Suprapubic skin (tissue), 4 donors: ENCODE measurements around the gene ZNF358. TPM values are rescaled to one million over a fixed set of nuclear protein-coding genes. Genes with fewer than 3 reads are reported as not detected.

ENCODE experiments used
- DNase-seq, 2 donors: peaks; one replicate each; pipeline ENCODE4 v3.0.0-alpha.2; 2019; ENCODE audit warnings: low spot score in 2 of 2
- H3K27ac ChIP-seq: fragments of 200-600 bp; sonication (generic); one replicate; pipeline ENCODE4 v1.5.1; 2019
- H3K27me3 ChIP-seq: fragments of 200-600 bp; sonication (generic); one replicate; pipeline ENCODE4 v1.5.1; 2019
- H3K36me3 ChIP-seq: fragments of 200-600 bp; sonication (generic); one replicate; pipeline ENCODE4 v1.5.1; 2019
- H3K4me1 ChIP-seq: fragments of 200-600 bp; sonication (generic); one replicate; pipeline ENCODE4 v1.5.1; 2019
- H3K4me3 ChIP-seq: fragments of 200-600 bp; sonication (generic); one replicate; pipeline ENCODE4 v1.5.1; 2019; ENCODE audit warnings: mild to moderate bottlenecking
- H3K9me3 ChIP-seq: fragments of 200-600 bp; sonication (generic); one replicate; pipeline ENCODE4 v1.5.1; 2019
- EP300 ChIP-seq: sonication (generic); formaldehyde crosslinking; IDR thresholded peaks from one replicate; pipeline ENCODE4 v1.6.1; 2017; ENCODE audit warnings: antibody characterized with exemption
- POLR2A ChIP-seq, 2 donors: fragments of 450-650 bp; IDR thresholded peaks; one replicate each; pipeline ENCODE4 v1.6.1; 2017; ENCODE audit warnings: antibody characterized with exemption in 2 of 2, mild to moderate bottlenecking in 2 of 2, moderate library complexity in 2 of 2
- POLR2AphosphoS5 ChIP-seq, 3 donors: sonication (generic); formaldehyde crosslinking; IDR thresholded peaks; one replicate each; pipeline ENCODE4 v1.6.1; 2017; ENCODE audit warnings: antibody characterized with exemption in 3 of 3
- WGBS: methylation state at CpG from one replicate; pipeline ENCODE4 v1.1.5; 2018; 5-methylcytosine and 5-hydroxymethylcytosine counted together
- total RNA-seq, 4 donors: library from RNA; depleted of rRNA; stranded (reverse); fragments of >200 nt; gene quantifications; one replicate each; pipeline ENCODE4 v1.1.0, GENCODE V29; 2016
- TF ChIP-seq, protein P1 (sequence below), 2 donors: fragments of 200-600 bp in 1 of 2; fragments of 450-650 bp in 1 of 2; sonication (generic) in 1 of 2; IDR thresholded peaks; one replicate each; pipeline ENCODE4 v1.5.1; 2016 to 2019; ENCODE audit warnings: antibody characterized with exemption in 2 of 2, mild to moderate bottlenecking in 1 of 2, moderate library complexity in 1 of 2

Gene ZNF358
- total RNA-seq, 4 donors from 2014 or later = 28.7 to 48.5 (median 39.5) TPM

- Histone ChIP-seq H3K27me3 (no peaks in the 10 kb centered on the region), H3K27ac (no peak overlapping the region), H3K4me3 (no peak overlapping the region), H3K4me1 (no peaks in the 10 kb centered on the region), H3K36me3 (peaks cover 39% of the 10 kb centered on the region), H3K9me3 (no peaks in the 10 kb centered on the region)
- 64% methylated on average over 14 of the region's 16 CpGs for WGBS
- DNase-seq = no peak
- no peak for TF ChIP-seq EP300
- no peak for TF ChIP-seq POLR2AphosphoS5 (IDR thresholded peaks at IDR 0.05)
- no peak for TF ChIP-seq POLR2A (IDR thresholded peaks at IDR 0.05)
- TF ChIP-seq, protein P1, sequence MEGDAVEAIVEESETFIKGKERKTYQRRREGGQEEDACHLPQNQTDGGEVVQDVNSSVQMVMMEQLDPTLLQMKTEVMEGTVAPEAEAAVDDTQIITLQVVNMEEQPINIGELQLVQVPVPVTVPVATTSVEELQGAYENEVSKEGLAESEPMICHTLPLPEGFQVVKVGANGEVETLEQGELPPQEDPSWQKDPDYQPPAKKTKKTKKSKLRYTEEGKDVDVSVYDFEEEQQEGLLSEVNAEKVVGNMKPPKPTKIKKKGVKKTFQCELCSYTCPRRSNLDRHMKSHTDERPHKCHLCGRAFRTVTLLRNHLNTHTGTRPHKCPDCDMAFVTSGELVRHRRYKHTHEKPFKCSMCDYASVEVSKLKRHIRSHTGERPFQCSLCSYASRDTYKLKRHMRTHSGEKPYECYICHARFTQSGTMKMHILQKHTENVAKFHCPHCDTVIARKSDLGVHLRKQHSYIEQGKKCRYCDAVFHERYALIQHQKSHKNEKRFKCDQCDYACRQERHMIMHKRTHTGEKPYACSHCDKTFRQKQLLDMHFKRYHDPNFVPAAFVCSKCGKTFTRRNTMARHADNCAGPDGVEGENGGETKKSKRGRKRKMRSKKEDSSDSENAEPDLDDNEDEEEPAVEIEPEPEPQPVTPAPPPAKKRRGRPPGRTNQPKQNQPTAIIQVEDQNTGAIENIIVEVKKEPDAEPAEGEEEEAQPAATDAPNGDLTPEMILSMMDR (IDR thresholded peaks at IDR 0.05) = no peak
These were observed 46.9 kb downstream of the ZNF358 start for GRCh38 chr19:7562646-7563393.

DNA sequence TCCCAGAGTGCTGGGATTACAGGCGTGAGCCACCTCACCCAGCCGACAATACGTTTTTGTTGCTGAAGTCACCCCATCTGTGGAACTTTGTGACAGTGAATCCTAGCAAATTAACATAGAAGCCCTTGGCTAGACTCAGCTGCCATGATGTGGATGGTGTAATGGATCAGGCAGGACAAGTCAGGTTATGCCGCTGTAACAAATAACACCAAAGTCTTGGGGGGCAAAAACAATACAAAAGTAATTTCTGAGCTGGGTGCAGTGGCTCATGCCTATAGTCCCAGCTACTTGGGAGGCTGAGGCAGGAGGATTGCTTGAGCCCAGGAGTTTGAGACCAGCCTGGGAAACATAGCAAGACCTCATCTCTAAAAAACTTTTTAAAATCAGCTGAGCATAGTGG lies 49.0 kb downstream of the ZNF358 start:
- H3K9me3 ChIP-seq = no peaks in the 10 kb centered on the region
- DNase-seq = no peak
- WGBS = 86% methylated on average over 4 of the region's 4 CpGs
- TF ChIP-seq, protein P1 (IDR thresholded peaks at IDR 0.05) = no peak
- no peak for TF ChIP-seq POLR2AphosphoS5 (IDR thresholded peaks at IDR 0.05)
- TF ChIP-seq EP300 = no peak
- TF ChIP-seq POLR2A (IDR thresholded peaks at IDR 0.05) = no peak
- H3K4me3 ChIP-seq = no peak overlapping the region
- H3K36me3 ChIP-seq = peaks cover 18% of the 10 kb centered on the region
- no peak overlapping the region for H3K27ac ChIP-seq
- H3K4me1 ChIP-seq = no peaks in the 10 kb centered on the region
- H3K27me3 ChIP-seq = no peaks in the 10 kb centered on the region

DNA sequence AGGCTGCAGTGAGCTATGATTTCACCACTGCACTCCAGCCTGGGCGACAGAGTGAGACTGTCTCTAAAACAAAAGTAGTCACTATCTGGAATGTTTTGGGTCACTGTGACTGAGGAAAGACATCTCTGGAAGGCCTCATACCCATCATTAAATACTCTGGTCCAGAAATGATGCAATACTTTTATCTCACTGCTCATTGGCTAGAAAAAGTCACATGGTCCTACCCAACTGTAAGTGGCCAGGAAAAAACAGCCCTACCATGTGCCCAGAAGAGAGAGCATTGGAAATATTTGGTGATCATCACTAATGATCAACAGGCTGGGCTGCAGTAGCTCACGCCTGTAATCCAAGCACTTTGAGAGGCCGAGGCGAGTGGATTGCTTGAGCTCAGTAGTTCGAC lies 49.4 kb downstream of the ZNF358 start:
- Histone ChIP-seq H3K36me3 (peaks cover 15% of the 10 kb centered on the region), H3K4me1 (no peaks in the 10 kb centered on the region), H3K4me3 (no peak overlapping the region), H3K27me3 (no peaks in the 10 kb centered on the region), H3K27ac (no peak overlapping the region), H3K9me3 (no peaks in the 10 kb centered on the region)
- DNase-seq = no peak
- TF ChIP-seq POLR2AphosphoS5 (IDR thresholded peaks at IDR 0.05) = no peak
- no peak for TF ChIP-seq POLR2A (IDR thresholded peaks at IDR 0.05)
- TF ChIP-seq, protein P1 (IDR thresholded peaks at IDR 0.05) = no peak
- no peak for TF ChIP-seq EP300
- 94% methylated on average over 5 of the region's 5 CpGs for WGBS

Other genes starting within 250 kb of the ZNF358 start
- 100 to 1,000 TPM in 1 of 4 donors, 10 to 100 TPM in 3; 51.5 to 173 (median 77.8) TPM for gene INSR, start 221.7 kb upstream of the ZNF358 start, total RNA-seq
- 10 to 100 TPM; 24.2 to 43.5 (median 31.2) TPM for gene ARHGEF18, start 167.2 kb upstream of the ZNF358 start, total RNA-seq
- gene PEX11G, start 27.1 kb upstream of the ZNF358 start, total RNA-seq = 1 to 10 TPM; 2.9 to 5.2 (median 4.1) TPM
- gene MCOLN1, start 6.5 kb downstream of the ZNF358 start, total RNA-seq = 10 to 100 TPM; 15.9 to 43.6 (median 29.5) TPM
- 100 to 1,000 TPM in 1 of 4 donors, 10 to 100 TPM in 3; 57.8 to 112 (median 78.5) TPM for gene PNPLA6, start 19.6 kb downstream of the ZNF358 start, total RNA-seq
- 10 to 100 TPM; 60.5 to 82.7 (median 63.9) TPM for gene CAMSAP3, start 79.8 kb downstream of the ZNF358 start, total RNA-seq
- gene XAB2, start 113.4 kb downstream of the ZNF358 start, total RNA-seq = 10 to 100 TPM; 45.1 to 68.2 (median 55.5) TPM
- gene PET100, start 113.7 kb downstream of the ZNF358 start, total RNA-seq = 10 to 100 TPM; 11.4 to 17.4 (median 12.6) TPM
- 1 to 10 TPM; 1.6 to 9.9 (median 1.6) TPM for gene PCP2, start 117.6 kb downstream of the ZNF358 start, total RNA-seq
- gene STXBP2, start 121.0 kb downstream of the ZNF358 start, total RNA-seq = 10 to 100 TPM; 41.2 to 88.7 (median 50.9) TPM
- not detected for gene RETN, start 152.9 kb downstream of the ZNF358 start, total RNA-seq
- gene MCEMP1, start 161.0 kb downstream of the ZNF358 start, total RNA-seq = 1 to 10 TPM in 1 of 4 donors, not detected in 3; 1.4 TPM
- gene TRAPPC5, start 164.7 kb downstream of the ZNF358 start, total RNA-seq = 100 to 1,000 TPM in 2 of 4 donors, 10 to 100 TPM in 2; 63.0 to 144 (median 103) TPM
- not detected for gene FCER2, start 186.0 kb downstream of the ZNF358 start, total RNA-seq
- gene CLEC4G, start 216.0 kb downstream of the ZNF358 start, total RNA-seq = 1 to 10 TPM in 1 of 4 donors, under 1 TPM in 1, not detected in 2; 0.49 to 3.9 TPM
- gene CD209, start 231.4 kb downstream of the ZNF358 start, total RNA-seq = 1 to 10 TPM in 1 of 4 donors, under 1 TPM in 3; 0.16 to 1.6 (median 0.50) TPM
- gene CLEC4M, start 247.1 kb downstream of the ZNF358 start, total RNA-seq = not detected